SK-N-MC (cell line): ENCODE measurements around the gene DLX6.

Source experiments
- DNase-seq: peaks from one replicate; pipeline ENCODE4 v3.0.0-alpha.2; 2011; ENCODE audit warnings: low read depth, low spot score
- H3K27ac ChIP-seq: fragments of 200-600 bp; sonication (generic); 2 replicates; pipeline ENCODE4 v1.5.1; 2016; ENCODE audit warnings: mixed run types
- H3K36me3 ChIP-seq: fragments of 200-600 bp; sonication (generic); 2 replicates; pipeline ENCODE4 v1.6.1; 2017; ENCODE audit warnings: antibody characterized with exemption, low read length, mixed read lengths; ENCODE audit not compliant: insufficient read depth
- H3K4me3 ChIP-seq: fragments of 200-600 bp; sonication (generic); 2 replicates; pipeline ENCODE4 v1.5.1; 2016
- H3K9ac ChIP-seq: fragments of 200-600 bp; sonication (generic); 2 replicates; pipeline ENCODE4 v1.8.0; 2017; ENCODE audit warnings: mixed run types, mixed read lengths; ENCODE audit not compliant: insufficient read length
- H3K9me3 ChIP-seq: fragments of 200-600 bp; sonication (generic); 2 replicates; pipeline ENCODE4 v1.6.1; 2017; ENCODE audit warnings: low read depth, mild to moderate bottlenecking, antibody characterized with exemption, low read length, moderate library complexity, mixed read lengths
- EZH2 ChIP-seq: fragments of 200-600 bp; sonication (generic); IDR thresholded peaks from one replicate; pipeline ENCODE4 v1.6.1; 2017; ENCODE audit warnings: antibody characterized with exemption
- FOXP2 ChIP-seq: optimal IDR thresholded peaks from 2 replicates; pipeline ENCODE3; 2011; ENCODE audit warnings: mild to moderate bottlenecking, moderate library complexity; ENCODE audit not compliant: insufficient read depth; ENCODE audit errors: extremely low read length, control extremely low read depth
- POLR2AphosphoS5 ChIP-seq: IDR thresholded peaks from 2 replicates; pipeline ENCODE4 v1.6.1; 2012; ENCODE audit warnings: mild to moderate bottlenecking, low read depth, low read length, borderline replicate concordance

Gene DLX6

GRCh38 chr7:97006055-97006815 lies 882 bp downstream of the DLX6 start:
- H3K4me3 ChIP-seq, result peak overlapping the region; percentile 88
- DNase-seq, result no peak

GRCh38 chr7:97006816-97007582 lies 1.6 kb downstream of the DLX6 start:
- no peak overlapping the region for H3K27ac ChIP-seq
- no peaks in the 10 kb centered on the region for H3K36me3 ChIP-seq
- no peak overlapping the region for H3K9ac ChIP-seq
- no peaks in the 10 kb centered on the region for H3K9me3 ChIP-seq
- H3K4me3 ChIP-seq, result peak overlapping the region; percentile 88
- DNase-seq, result no peak
- TF ChIP-seq EZH2, result no peak
- no peak for TF ChIP-seq FOXP2
- no peak for TF ChIP-seq POLR2AphosphoS5

More at GRCh38 chr7:97006055-97006815, 882 bp downstream of the DLX6 start:
- no peak overlapping the region for H3K9ac ChIP-seq
- no peak overlapping the region for H3K27ac ChIP-seq
- no peaks in the 10 kb centered on the region for H3K36me3 ChIP-seq
- no peaks in the 10 kb centered on the region for H3K9me3 ChIP-seq
- TF ChIP-seq POLR2AphosphoS5 (no peak), EZH2 (no peak), FOXP2 (no peak)

- TF ChIP-seq POLR2AphosphoS5 (no peak), EZH2 (no peak), FOXP2 (no peak)
- Histone ChIP-seq H3K9ac (no peak overlapping the region), H3K4me3 (no peak overlapping the region)
These were observed 2.2 kb downstream of the DLX6 start for GRCh38 chr7:97007583-97007861.

GRCh38 chr7:97008275-97008917 lies 3.0 kb downstream of the DLX6 start:
- no peak overlapping the region for H3K27ac ChIP-seq
- TF ChIP-seq POLR2AphosphoS5, result no peak
- no peak for TF ChIP-seq EZH2
- no peak for TF ChIP-seq FOXP2
- H3K36me3 ChIP-seq, result no peaks in the 10 kb centered on the region
- H3K4me3 ChIP-seq, result no peak overlapping the region
- no peak for DNase-seq
- H3K9me3 ChIP-seq, result no peaks in the 10 kb centered on the region
- H3K9ac ChIP-seq, result no peak overlapping the region

More at GRCh38 chr7:97007583-97007861, 2.2 kb downstream of the DLX6 start:
- H3K9me3 ChIP-seq, result no peaks in the 10 kb centered on the region
- H3K36me3 ChIP-seq, result no peaks in the 10 kb centered on the region
- DNase-seq, result no peak
- no peak overlapping the region for H3K27ac ChIP-seq

DNA sequence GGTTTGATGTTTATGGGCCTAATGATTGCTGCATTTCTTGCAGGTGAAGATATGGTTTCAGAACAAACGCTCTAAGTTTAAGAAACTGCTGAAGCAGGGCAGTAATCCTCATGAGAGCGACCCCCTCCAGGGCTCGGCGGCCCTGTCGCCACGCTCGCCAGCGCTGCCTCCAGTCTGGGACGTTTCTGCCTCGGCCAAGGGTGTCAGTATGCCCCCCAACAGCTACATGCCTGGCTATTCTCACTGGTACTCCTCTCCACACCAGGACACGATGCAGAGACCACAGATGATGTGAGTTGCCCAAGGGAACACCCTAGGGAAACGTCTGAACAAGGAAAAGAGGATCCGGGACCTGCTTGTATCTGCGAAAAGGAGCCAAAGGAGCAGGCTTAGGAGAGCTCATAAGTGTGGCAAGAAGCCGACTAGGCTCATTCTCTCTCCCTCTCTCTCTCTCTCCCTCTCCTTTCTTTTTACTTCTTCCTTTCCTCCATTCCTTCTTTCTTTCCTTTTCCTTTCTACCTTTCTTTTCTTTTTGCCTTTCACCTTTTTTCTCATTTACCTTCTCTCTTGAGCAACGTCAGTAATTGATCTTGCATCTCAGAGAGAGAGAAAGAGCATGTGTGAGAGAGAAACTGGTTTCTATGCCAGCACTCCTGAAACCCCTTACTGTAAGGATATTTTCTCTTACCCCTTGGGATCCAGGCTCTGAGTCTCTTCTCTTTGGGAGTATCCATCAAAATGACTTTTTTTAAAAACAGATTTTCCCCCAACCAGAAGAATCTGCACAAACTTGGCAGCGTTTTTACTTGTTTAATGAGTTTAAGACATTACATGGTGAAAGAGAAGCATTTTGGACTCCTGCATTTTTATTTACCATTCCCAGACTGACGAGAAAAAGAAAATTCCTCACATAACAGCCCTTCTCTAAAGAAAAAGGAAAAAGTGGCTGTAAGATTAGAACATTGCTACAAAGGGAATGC lies 4.7 kb downstream of the DLX6 start:
- no peak overlapping the region for H3K9ac ChIP-seq
- H3K36me3 ChIP-seq, result no peaks in the 10 kb centered on the region
- no peaks in the 10 kb centered on the region for H3K9me3 ChIP-seq
- TF ChIP-seq POLR2AphosphoS5 (no peak), FOXP2 (no peak), EZH2 (no peak)
- DNase-seq, result no peak
- no peak overlapping the region for H3K4me3 ChIP-seq
- no peak overlapping the region for H3K27ac ChIP-seq

DNA sequence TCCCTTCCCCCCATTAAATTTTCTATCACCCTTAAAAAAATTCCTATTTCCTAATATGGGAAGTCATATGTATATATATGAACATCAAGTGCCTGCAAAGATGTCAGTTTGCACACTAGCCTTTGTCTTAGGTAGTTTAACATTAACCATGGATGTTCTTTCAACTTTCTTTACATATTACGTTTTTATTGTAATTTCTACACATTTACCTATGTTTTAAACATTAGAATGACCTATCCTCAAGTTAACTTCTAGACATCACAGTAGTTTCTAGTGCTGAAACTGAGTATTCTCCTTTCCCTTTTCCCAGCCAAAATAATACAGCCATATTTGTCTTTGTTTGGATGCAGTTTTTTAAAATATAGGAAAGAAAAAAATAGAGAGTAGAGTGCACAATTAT lies 5.8 kb downstream of the DLX6 start:
- Histone ChIP-seq H3K27ac (no peak overlapping the region), H3K9me3 (no peaks in the 10 kb centered on the region), H3K4me3 (no peak overlapping the region), H3K9ac (no peak overlapping the region), H3K36me3 (no peaks in the 10 kb centered on the region)
- no peak for TF ChIP-seq FOXP2
- no peak for TF ChIP-seq EZH2
- TF ChIP-seq POLR2AphosphoS5, result no peak
- DNase-seq, result no peak

DNA sequence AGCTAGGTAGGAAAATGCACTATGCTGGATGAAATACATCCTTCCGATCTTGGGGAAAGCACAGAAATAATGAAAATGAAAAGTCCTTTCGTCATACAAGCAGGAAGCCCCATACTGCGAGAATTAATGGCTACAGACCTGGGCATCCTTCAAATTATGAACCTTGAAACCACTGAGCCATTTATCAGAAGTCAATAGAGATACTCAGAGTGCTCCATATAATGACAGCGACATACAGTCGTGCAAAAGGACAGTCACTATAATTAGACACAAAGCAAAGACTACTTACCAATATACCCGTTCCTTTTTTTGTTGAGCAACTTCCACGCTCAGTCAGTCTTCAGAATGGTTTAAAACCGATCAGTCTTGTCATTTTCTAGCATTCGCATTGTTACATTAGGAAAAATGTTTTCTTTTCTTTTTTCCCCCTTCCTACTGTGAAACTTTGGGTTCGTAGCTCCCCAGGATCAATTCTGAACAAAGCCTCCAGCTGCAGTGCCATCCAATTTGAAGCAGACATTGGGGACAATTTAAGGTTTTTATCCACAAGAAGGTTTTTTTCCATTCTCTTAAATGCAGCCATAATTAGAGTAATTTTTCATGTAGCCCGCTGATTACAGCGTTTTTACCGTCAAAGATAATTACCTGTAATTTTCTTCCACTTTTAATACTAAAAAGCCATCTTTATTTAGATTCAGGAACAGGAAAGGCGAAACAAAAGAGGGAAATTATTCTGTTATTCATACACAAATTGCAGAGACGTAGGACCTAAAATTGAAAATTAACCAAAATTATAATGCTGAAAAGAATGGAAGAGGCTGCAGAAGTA lies 6.4 kb downstream of the DLX6 start:
- Histone ChIP-seq H3K4me3 (no peak overlapping the region), H3K9me3 (no peaks in the 10 kb centered on the region), H3K27ac (no peak overlapping the region), H3K9ac (no peak overlapping the region), H3K36me3 (no peaks in the 10 kb centered on the region)
- DNase-seq, result no peak
- TF ChIP-seq EZH2 (no peak), POLR2AphosphoS5 (no peak), FOXP2 (no peak)
